K562 (cell line): ENCODE data around the gene COL9A3.

Experiments
- ARNT ChIP-seq, 2 experiments: fragments of 450-650 bp; IDR thresholded peaks; 2 replicates each; pipeline ENCODE4 v1.6.1; 2016; ENCODE audit warnings: mild to moderate bottlenecking in 1 of 2
- CREB1 ChIP-seq, 2 experiments: sonication (generic) in 1 of 2; formaldehyde crosslinking in 1 of 2; IDR thresholded peaks; 2 replicates each; pipeline versions ENCODE4 v1.6.1 to v1.8.0; 2012 to 2022; ENCODE audit warnings: inconsistent platforms in 1 of 2, mild to moderate bottlenecking in 1 of 2, missing genetic modification reagents in 1 of 2, moderate library complexity in 1 of 2
- EZH2 ChIP-seq: IDR thresholded peaks from 2 replicates; pipeline ENCODE4 v1.6.1; 2012; ENCODE audit warnings: low read depth, mild to moderate bottlenecking, inconsistent platforms, low read length, borderline replicate concordance
- GATA2 ChIP-seq: sonication (generic); formaldehyde crosslinking; IDR thresholded peaks from 2 replicates; pipeline ENCODE4 v1.4.0; 2020; ENCODE audit warnings: mild to moderate bottlenecking, missing genetic modification reagents
- L3MBTL2 ChIP-seq: fragments of 450-650 bp; IDR thresholded peaks from 2 replicates; pipeline ENCODE4 v1.6.1; 2016; ENCODE audit warnings: mild to moderate bottlenecking, moderate library complexity
- RBM15 ChIP-seq: fragments of 200-400 bp; formaldehyde crosslinking; IDR thresholded peaks from 2 replicates; pipeline ENCODE4 v1.6.1; 2018; ENCODE audit warnings: mild to moderate bottlenecking, low read length, moderate library complexity; ENCODE audit not compliant: insufficient read depth
- SAP30 ChIP-seq: fragments of 200-600 bp; sonication (generic); IDR thresholded peaks from 2 replicates; pipeline ENCODE4 v1.6.1; 2012; ENCODE audit warnings: borderline replicate concordance, low read depth, mild to moderate bottlenecking, moderate library complexity, low read length, control low read depth, inconsistent platforms; ENCODE audit not compliant: insufficient read depth, poor library complexity, severe bottlenecking
- TBL1XR1 ChIP-seq, 2 experiments: IDR thresholded peaks; 2 replicates each; pipeline ENCODE4 v1.6.1; 2012; ENCODE audit warnings: improper control_type of control experiment in 2 of 2, low read length in 2 of 2, mild to moderate bottlenecking in 1 of 2
- ZNF766 ChIP-seq: fragments of 200-800 bp; sonication (Bioruptor generic); conservative IDR thresholded peaks from 2 replicates; pipeline ENCODE4 v1.6.1; 2016; ENCODE audit warnings: missing genetic modification characterization, missing compliant biosample characterization
- TF ChIP-seq, protein P1 (sequence below): fragments of 450-650 bp; conservative IDR thresholded peaks from 2 replicates; pipeline ENCODE4 v1.6.1; 2016; ENCODE audit warnings: missing genetic modification characterization, low read depth, mild to moderate bottlenecking, missing compliant biosample characterization, moderate library complexity
- TF ChIP-seq, protein P2 (sequence below), 3 experiments: IDR thresholded peaks in 2 of 3; conservative IDR thresholded peaks in 1 of 3; 2 replicates each; pipeline ENCODE4 v1.5.1; 2011 to 2012; ENCODE audit warnings: low read length in 3 of 3, mild to moderate bottlenecking in 3 of 3, control low read depth in 2 of 3, improper control_type of control experiment in 1 of 3, inconsistent platforms in 1 of 3, low read depth in 1 of 3, mixed read lengths in 1 of 3, moderate library complexity in 1 of 3; ENCODE audit not compliant: insufficient read depth in 2 of 3
- TF ChIP-seq, protein P3 (sequence below), 2 experiments: fragments of 250-450 bp in 1 of 2; fragments of 450-650 bp in 1 of 2; sonication (Bioruptor Pico) in 1 of 2; IDR thresholded peaks; 2 replicates each; pipeline versions ENCODE4 v1.6.1 to v1.8.0; 2016 to 2021; ENCODE audit warnings: mild to moderate bottlenecking in 2 of 2, moderate library complexity in 2 of 2, missing compliant biosample characterization in 1 of 2, missing genetic modification characterization in 1 of 2

DNA sequence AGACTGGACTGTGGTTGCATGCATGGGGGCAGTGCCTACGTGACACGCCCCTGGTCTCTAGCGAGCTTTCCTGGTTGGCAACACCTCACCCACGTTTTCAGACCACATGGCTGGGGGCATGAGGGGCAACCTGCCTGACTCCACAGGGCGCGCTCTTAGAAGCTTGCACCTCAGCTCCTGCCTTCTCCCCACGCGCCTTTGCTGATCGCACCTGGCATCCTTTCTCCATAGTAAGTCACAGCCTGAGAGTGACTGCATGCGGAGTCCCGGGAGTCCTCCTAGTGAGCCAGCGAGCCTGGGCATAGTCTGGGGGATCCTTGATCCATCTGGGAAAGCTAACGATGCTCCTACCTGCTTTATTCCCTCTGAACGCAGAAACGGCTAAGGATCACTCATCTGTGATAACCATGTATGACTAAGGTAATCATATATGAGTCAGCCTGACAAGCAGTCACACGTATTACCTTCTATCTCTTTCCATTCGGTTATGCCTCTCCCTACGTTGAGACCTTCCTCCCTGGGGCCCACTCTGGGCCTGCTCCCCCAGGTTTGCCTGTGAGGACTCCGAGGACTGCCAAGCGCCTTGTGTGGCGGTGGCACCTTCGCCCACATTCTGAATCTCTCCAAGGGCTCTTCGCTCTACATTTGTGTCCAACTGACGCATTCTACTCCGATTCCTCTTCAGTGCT lies 40.2 kb downstream of the COL9A3 start:
- TF ChIP-seq, protein P1, sequence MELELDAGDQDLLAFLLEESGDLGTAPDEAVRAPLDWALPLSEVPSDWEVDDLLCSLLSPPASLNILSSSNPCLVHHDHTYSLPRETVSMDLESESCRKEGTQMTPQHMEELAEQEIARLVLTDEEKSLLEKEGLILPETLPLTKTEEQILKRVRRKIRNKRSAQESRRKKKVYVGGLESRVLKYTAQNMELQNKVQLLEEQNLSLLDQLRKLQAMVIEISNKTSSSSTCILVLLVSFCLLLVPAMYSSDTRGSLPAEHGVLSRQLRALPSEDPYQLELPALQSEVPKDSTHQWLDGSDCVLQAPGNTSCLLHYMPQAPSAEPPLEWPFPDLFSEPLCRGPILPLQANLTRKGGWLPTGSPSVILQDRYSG (tag): no peak
- no peak for TF ChIP-seq L3MBTL2
- no peak for TF ChIP-seq GATA2
- no peak for TF ChIP-seq ZNF766 (CRISPR knock-in tag)
- TF ChIP-seq, protein P2, sequence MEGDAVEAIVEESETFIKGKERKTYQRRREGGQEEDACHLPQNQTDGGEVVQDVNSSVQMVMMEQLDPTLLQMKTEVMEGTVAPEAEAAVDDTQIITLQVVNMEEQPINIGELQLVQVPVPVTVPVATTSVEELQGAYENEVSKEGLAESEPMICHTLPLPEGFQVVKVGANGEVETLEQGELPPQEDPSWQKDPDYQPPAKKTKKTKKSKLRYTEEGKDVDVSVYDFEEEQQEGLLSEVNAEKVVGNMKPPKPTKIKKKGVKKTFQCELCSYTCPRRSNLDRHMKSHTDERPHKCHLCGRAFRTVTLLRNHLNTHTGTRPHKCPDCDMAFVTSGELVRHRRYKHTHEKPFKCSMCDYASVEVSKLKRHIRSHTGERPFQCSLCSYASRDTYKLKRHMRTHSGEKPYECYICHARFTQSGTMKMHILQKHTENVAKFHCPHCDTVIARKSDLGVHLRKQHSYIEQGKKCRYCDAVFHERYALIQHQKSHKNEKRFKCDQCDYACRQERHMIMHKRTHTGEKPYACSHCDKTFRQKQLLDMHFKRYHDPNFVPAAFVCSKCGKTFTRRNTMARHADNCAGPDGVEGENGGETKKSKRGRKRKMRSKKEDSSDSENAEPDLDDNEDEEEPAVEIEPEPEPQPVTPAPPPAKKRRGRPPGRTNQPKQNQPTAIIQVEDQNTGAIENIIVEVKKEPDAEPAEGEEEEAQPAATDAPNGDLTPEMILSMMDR (IDR thresholded peaks at IDR 0.05 in 2 of 3, conservative IDR thresholded peaks at IDR 0.05 in 1 of 3; ENCODE audit: insufficient read depth in 2 of 3, low read depth in 1 of 3, low read length in 3 of 3): no peak
- TF ChIP-seq RBM15: no peak
- TF ChIP-seq, protein P3, sequence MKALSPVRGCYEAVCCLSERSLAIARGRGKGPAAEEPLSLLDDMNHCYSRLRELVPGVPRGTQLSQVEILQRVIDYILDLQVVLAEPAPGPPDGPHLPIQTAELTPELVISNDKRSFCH (CRISPR knock-in tag; IDR thresholded peaks at IDR 0.05): no peak
- TF ChIP-seq, protein P3 (tag; IDR thresholded peaks at IDR 0.05): no peak
- no peak for TF ChIP-seq EZH2
- TF ChIP-seq CREB1 (IDR thresholded peaks at IDR 0.05): no peak
- TF ChIP-seq CREB1 (CRISPR knock-in tag; IDR thresholded peaks at IDR 0.05): no peak
- no peak for TF ChIP-seq SAP30
- no peak for TF ChIP-seq TBL1XR1 (IDR thresholded peaks at IDR 0.05; ENCODE audit: low read length in 2 of 2)
- TF ChIP-seq ARNT (IDR thresholded peaks at IDR 0.05): no peak
